Mesodermal cell (in vitro differentiated cells): ENCODE measurements around the gene TRNAU1AP. TPM values are rescaled to one million over a fixed set of nuclear protein-coding genes. Genes with fewer than 3 reads are reported as not detected.

Experiments used
- H3K27ac ChIP-seq: 2 replicates; pipeline ENCODE4 v1.7.0; 2013; ENCODE audit warnings: mild to moderate bottlenecking, low read depth, low read length, moderate library complexity; ENCODE audit not compliant: severe bottlenecking
- H3K36me3 ChIP-seq: 2 replicates; pipeline ENCODE4 v1.7.1; 2013; ENCODE audit warnings: mild to moderate bottlenecking, low read length, moderate library complexity; ENCODE audit not compliant: control insufficient read depth, insufficient read depth
- H3K4me1 ChIP-seq: one replicate; pipeline ENCODE4 v1.7.1; 2013; ENCODE audit warnings: mild to moderate bottlenecking, low read length; ENCODE audit not compliant: insufficient read depth, control insufficient read depth, poor library complexity, severe bottlenecking
- H3K4me3 ChIP-seq: 2 replicates; pipeline ENCODE4 v1.7.0; 2013; ENCODE audit warnings: low read length, control low read depth, mild to moderate bottlenecking; ENCODE audit not compliant: insufficient read depth, poor library complexity, severe bottlenecking; ENCODE audit errors: extremely low read depth
- H3K9me3 ChIP-seq: 2 replicates; pipeline ENCODE4 v1.7.1; 2013; ENCODE audit warnings: mild to moderate bottlenecking, low read length, moderate library complexity; ENCODE audit not compliant: control insufficient read depth
- WGBS, 2 experiments: methylation state at CpG; one replicate each; pipeline ENCODE4 v1.1.5; 2013; ENCODE audit warnings: missing lambda C conversion rate in 2 of 2; ENCODE audit not compliant: insufficient coverage in 2 of 2; 5-methylcytosine and 5-hydroxymethylcytosine counted together
- polyA plus RNA-seq, 2 experiments: library from polyadenylated mRNA; stranded (reverse); fragments of 50-300 nt; gene quantifications; one replicate each; pipeline ENCODE4 v1.2.3, GENCODE V29; 2013

The TRNAU1AP gene
- polyA plus RNA-seq (2013, experiment 1 of 2): 33.7 TPM
- polyA plus RNA-seq (2013, experiment 2 of 2): 37.4 TPM

- no peak within 1 kb of the TSS for H3K27ac ChIP-seq
- WGBS, 2 experiments: 0% methylated on average over 54 to 60 of the region's 63 CpGs
Measured at GRCh38 chr1:28552758-28553663, at the start of gene TRNAU1AP. Gene TRNAU1AP, plus strand, starts transcription at chr1:28553085. Its CDS starts 26 bp downstream, at chr1:28553111.

GRCh38 chr1:28503117-28503516 is 49.8 kb upstream of the TRNAU1AP start:
- no peaks in the 10 kb centered on the region for H3K9me3 ChIP-seq
- H3K27ac ChIP-seq: no peak overlapping the region
- H3K4me1 ChIP-seq: peaks cover 14% of the 10 kb centered on the region
- H3K36me3 ChIP-seq: peaks cover 17% of the 10 kb centered on the region
- H3K4me3 ChIP-seq: no peak overlapping the region
- WGBS, 2 experiments: 83 to 89% methylated on average over 2 of the region's 3 CpGs

More at GRCh38 chr1:28552758-28553663, at the start of gene TRNAU1AP:
- Histone ChIP-seq H3K4me3 (peak within 1 kb of the TSS; percentile 77), H3K9me3 (no peaks in the 10 kb centered on the region), H3K36me3 (peaks cover 22% of the 10 kb centered on the region), H3K4me1 (peaks cover 4% of the 10 kb centered on the region)

GRCh38 chr1:28505406-28506187 is 47.3 kb upstream of the TRNAU1AP start, which contains the start of gene RCC1:
Gene RCC1, plus strand, starts transcription at chr1:28506043. Its CDS starts 23,824 bp downstream, at chr1:28529867.
- H3K9me3 ChIP-seq: no peaks in the 10 kb centered on the region
- peak within 1 kb of the TSS; percentile 85 for H3K4me3 ChIP-seq
- H3K27ac ChIP-seq: peak within 1 kb of the TSS; percentile 89
- peaks cover 40% of the 10 kb centered on the region for H3K36me3 ChIP-seq
- WGBS, 2 experiments: 2 to 3% methylated on average over 31 to 37 of the region's 41 CpGs
- peaks cover 26% of the 10 kb centered on the region for H3K4me1 ChIP-seq

GRCh38 chr1:28506907-28507246 is 46.0 kb upstream of the TRNAU1AP start:
- 0 to 3% methylated on average over 6 to 9 of the region's 14 CpGs for WGBS, 2 experiments
- Histone ChIP-seq H3K4me3 (peak overlapping the region; percentile 85), H3K9me3 (no peaks in the 10 kb centered on the region), H3K36me3 (peaks cover 53% of the 10 kb centered on the region), H3K4me1 (peaks cover 21% of the 10 kb centered on the region), H3K27ac (peak overlapping the region; percentile 89)

GRCh38 chr1:28507247-28507645 is 45.6 kb upstream of the TRNAU1AP start:
- Histone ChIP-seq H3K9me3 (no peaks in the 10 kb centered on the region), H3K4me3 (peak overlapping the region; percentile 85), H3K36me3 (peaks cover 56% of the 10 kb centered on the region), H3K4me1 (peaks cover 21% of the 10 kb centered on the region), H3K27ac (peak overlapping the region; percentile 89)
- WGBS, 2 experiments: 0 to 2% methylated on average over 2 to 10 of the region's 11 CpGs

GRCh38 chr1:28507646-28508434 is 45.0 kb upstream of the TRNAU1AP start:
- H3K27ac ChIP-seq: peak overlapping the region; percentile 89
- H3K4me3 ChIP-seq: peak overlapping the region; percentile 85
- H3K4me1 ChIP-seq: peaks cover 21% of the 10 kb centered on the region
- WGBS, 2 experiments: 0 to 13% methylated on average over 3 to 7 of the region's 10 CpGs
- H3K9me3 ChIP-seq: no peaks in the 10 kb centered on the region
- H3K36me3 ChIP-seq: peaks cover 62% of the 10 kb centered on the region

GRCh38 chr1:28508435-28508754 is 44.5 kb upstream of the TRNAU1AP start:
- 25 to 30% methylated on average over 4 to 5 of the region's 5 CpGs for WGBS, 2 experiments
- peak overlapping the region; percentile 85 for H3K4me3 ChIP-seq
- H3K27ac ChIP-seq: peak overlapping the region; percentile 89
- H3K4me1 ChIP-seq: peaks cover 21% of the 10 kb centered on the region
- H3K9me3 ChIP-seq: no peaks in the 10 kb centered on the region
- peaks cover 67% of the 10 kb centered on the region for H3K36me3 ChIP-seq

- H3K9me3 ChIP-seq: no peaks in the 10 kb centered on the region
- peaks cover 73% of the 10 kb centered on the region for H3K36me3 ChIP-seq
- H3K27ac ChIP-seq: peak overlapping the region; percentile 89
- H3K4me3 ChIP-seq: peak overlapping the region; percentile 85
- H3K4me1 ChIP-seq: peaks cover 21% of the 10 kb centered on the region
- WGBS, 2 experiments: 87 to 89% methylated on average over 8 of the region's 8 CpGs
Measured at GRCh38 chr1:28509705-28510272, 43.1 kb upstream of the TRNAU1AP start.

- Histone ChIP-seq H3K4me1 (peaks cover 21% of the 10 kb centered on the region), H3K27ac (peak overlapping the region; percentile 89), H3K9me3 (no peaks in the 10 kb centered on the region), H3K4me3 (peak overlapping the region; percentile 85), H3K36me3 (peaks cover 73% of the 10 kb centered on the region)
- 87 to 90% methylated on average over 2 to 7 of the region's 8 CpGs for whole genome bisulfite sequencing, 2 experiments
Measured at GRCh38 chr1:28510273-28510969, 42.5 kb upstream of the TRNAU1AP start.
